Fibroblast of lung (primary cell): ENCODE measurements around the gene RAB31. TPM values are rescaled to one million over a fixed set of nuclear protein-coding genes. Genes with fewer than 3 reads are reported as not detected.

ENCODE experiments used
- DNase-seq, 2 donors: peaks; one replicate each; pipeline versions ENCODE4 v3.0.0 to v3.0.0-alpha.2; 2010; ENCODE audit warnings: low read depth in 2 of 2
- H2AFZ ChIP-seq: 2 replicates; pipeline ENCODE4 v1.5.1; 2012; ENCODE audit warnings: low read length, control low read depth, inconsistent platforms
- H3K27ac ChIP-seq: 2 replicates; pipeline ENCODE4 v1.5.1; 2011; ENCODE audit warnings: low read length, control low read depth; ENCODE audit not compliant: insufficient read depth
- H3K27me3 ChIP-seq: 2 replicates; pipeline ENCODE4 v1.5.1; 2011; ENCODE audit warnings: mild to moderate bottlenecking, low read length; ENCODE audit not compliant: control insufficient read depth, insufficient read depth
- H3K36me3 ChIP-seq: 2 replicates; pipeline ENCODE4 v1.5.1; 2011; ENCODE audit warnings: low read length; ENCODE audit not compliant: control insufficient read depth, insufficient read depth
- H3K4me1 ChIP-seq: 2 replicates; pipeline ENCODE4 v1.5.1; 2011; ENCODE audit warnings: low read length; ENCODE audit not compliant: control insufficient read depth, insufficient read depth; ENCODE audit errors: extremely low read depth
- H3K4me2 ChIP-seq: 2 replicates; pipeline ENCODE4 v1.5.1; 2011; ENCODE audit warnings: low read length, control low read depth; ENCODE audit not compliant: insufficient read depth; ENCODE audit errors: extremely low read depth
- H3K4me3 ChIP-seq, 4 experiments: fragments of 200-600 bp in 1 of 4; sonication (generic) in 1 of 4; replicated peaks in 1 of 4; 2 replicates each; pipeline ENCODE4 v1.5.1; 2011 to 2016; ENCODE audit warnings: low read length in 4 of 4, low read depth in 3 of 4, mild to moderate bottlenecking in 3 of 4, control low read depth in 2 of 4, inconsistent platforms in 1 of 4, mixed read lengths in 1 of 4; ENCODE audit not compliant: insufficient read depth in 1 of 4; ENCODE audit errors: control extremely low read depth in 1 of 4
- H3K79me2 ChIP-seq: 2 replicates; pipeline ENCODE4 v1.5.1; 2012; ENCODE audit warnings: mild to moderate bottlenecking, low read length, inconsistent platforms; ENCODE audit not compliant: control insufficient read depth, insufficient read depth
- H3K9ac ChIP-seq: 2 replicates; pipeline ENCODE4 v1.5.1; 2011; ENCODE audit warnings: mild to moderate bottlenecking, low read length, control low read depth; ENCODE audit not compliant: insufficient read depth
- H3K9me3 ChIP-seq: 2 replicates; pipeline ENCODE4 v1.5.1; 2012; ENCODE audit warnings: low read depth, low read length; ENCODE audit not compliant: control insufficient read depth, insufficient read depth
- H4K20me1 ChIP-seq: 2 replicates; pipeline ENCODE4 v1.5.1; 2011; ENCODE audit warnings: low read length; ENCODE audit not compliant: control insufficient read depth, insufficient read depth; ENCODE audit errors: extremely low read depth
- CTCF ChIP-seq, 2 donors: IDR thresholded peaks in 1 of 2; conservative IDR thresholded peaks in 1 of 2; 1 replicate in 1 of 2; 2 replicates in 1 of 2; pipeline ENCODE4 v1.5.1; 2011 to 2012; ENCODE audit warnings: low read length in 2 of 2, control low read depth in 1 of 2, inconsistent platforms in 1 of 2, low read depth in 1 of 2, mild to moderate bottlenecking in 1 of 2
- EZH2 ChIP-seq: IDR thresholded peaks from 2 replicates; pipeline ENCODE4 v1.5.1; 2012; ENCODE audit warnings: low read length, control low read depth, mild to moderate bottlenecking; ENCODE audit errors: missing control alignments
- polyA plus RNA-seq, 2 donors: library from polyadenylated mRNA; depleted of rRNA in 1 of 2; stranded (reverse) in 1 of 2; unstranded in 1 of 2; fragments of >200 nt; gene quantifications; 2 replicates each; pipeline ENCODE4 v1.2.1, GENCODE V29; 2011 to 2012; ENCODE audit warnings: missing spikeins in 1 of 2
- total RNA-seq: library from RNA; depleted of rRNA; stranded (reverse); fragments of >200 nt; gene quantifications from 2 replicates; pipeline ENCODE4 v1.2.1, GENCODE V29; 2014

The RAB31 gene
- total and polyA plus RNA-seq, 2 donors (not counting 1 experiment from before 2014, with no cell fraction given), result 29.6 to 47.1 TPM

GRCh38 chr18:9871244-9871746, 163.2 kb downstream of the RAB31 start:
- no peak overlapping the region for H2AFZ ChIP-seq

GRCh38 chr18:9872823-9873222, 164.7 kb downstream of the RAB31 start:
- H4K20me1 ChIP-seq, result no peaks in the 10 kb centered on the region
- peaks cover 22% of the 10 kb centered on the region for H3K4me1 ChIP-seq
- H3K27ac ChIP-seq, result no peak overlapping the region
- H3K79me2 ChIP-seq, result no peaks in the 10 kb centered on the region
- no peaks in the 10 kb centered on the region for H3K36me3 ChIP-seq
- H3K4me2 ChIP-seq, result no peak overlapping the region
- no peak overlapping the region for H3K9ac ChIP-seq
- no peak for DNase-seq
- H3K4me3 ChIP-seq, result no peak overlapping the region
- no peaks in the 10 kb centered on the region for H3K27me3 ChIP-seq
- H2AFZ ChIP-seq, result no peak overlapping the region
- TF ChIP-seq CTCF (conservative IDR thresholded peaks at IDR 0.05 in 1 of 2, IDR thresholded peaks at IDR 0.05 in 1 of 2; ENCODE audit: low read depth in 1 of 2, low read length in 2 of 2) (no peak), EZH2 (no peak)
- no peaks in the 10 kb centered on the region for H3K9me3 ChIP-seq

More at GRCh38 chr18:9871244-9871746, 163.2 kb downstream of the RAB31 start:
- no peaks in the 10 kb centered on the region for H3K79me2 ChIP-seq
- no peaks in the 10 kb centered on the region for H4K20me1 ChIP-seq
- no peaks in the 10 kb centered on the region for H3K27me3 ChIP-seq
- H3K9me3 ChIP-seq, result no peaks in the 10 kb centered on the region
- H3K4me2 ChIP-seq, result no peak overlapping the region
- no peak overlapping the region for H3K4me3 ChIP-seq
- no peak for TF ChIP-seq CTCF (conservative IDR thresholded peaks at IDR 0.05 in 1 of 2, IDR thresholded peaks at IDR 0.05 in 1 of 2; ENCODE audit: low read depth in 1 of 2, low read length in 2 of 2)
- TF ChIP-seq EZH2, result no peak
- no peak for DNase-seq
- H3K27ac ChIP-seq, result no peak overlapping the region
- no peak overlapping the region for H3K9ac ChIP-seq
- H3K36me3 ChIP-seq, result no peaks in the 10 kb centered on the region
- peaks cover 12% of the 10 kb centered on the region for H3K4me1 ChIP-seq

- Histone ChIP-seq H3K27ac (no peak overlapping the region), H2AFZ (no peak overlapping the region)
- DNase-seq, result no peak
Measured at GRCh38 chr18:9874728-9875127, 166.6 kb downstream of the RAB31 start.

More at GRCh38 chr18:9874728-9875127, 166.6 kb downstream of the RAB31 start:
- Histone ChIP-seq H4K20me1 (no peaks in the 10 kb centered on the region), H3K4me2 (no peak overlapping the region), H3K9ac (no peak overlapping the region), H3K36me3 (no peaks in the 10 kb centered on the region), H3K9me3 (no peaks in the 10 kb centered on the region), H3K4me1 (peaks cover 20% of the 10 kb centered on the region), H3K79me2 (no peaks in the 10 kb centered on the region), H3K27me3 (no peaks in the 10 kb centered on the region), H3K4me3 (no peak overlapping the region)
- TF ChIP-seq CTCF (conservative IDR thresholded peaks at IDR 0.05 in 1 of 2, IDR thresholded peaks at IDR 0.05 in 1 of 2; ENCODE audit: low read depth in 1 of 2, low read length in 2 of 2) (no peak), EZH2 (no peak)
